HepG2 (cell line): ENCODE measurements around the gene LZTFL1. TPM values are rescaled to one million over a fixed set of nuclear protein-coding genes. Genes with fewer than 3 reads are reported as not detected.

Source experiments
- ATAC-seq: fragments of 200-7000 bp; cut with Tn5 transposase; 3 replicates; pipeline ENCODE4 v1.9.1; 2020; ENCODE audit warnings: mild to moderate bottlenecking, moderate library complexity
- BruUV-seq: library from RNA; stranded (reverse); fragments of 400-500 nt; replicated peaks from 2 replicates; lab custom pipeline; 2021; lab: Mats Ljungman, UMichigan
- CTCF ChIA-PET: fragments of 300-600 bp; formaldehyde crosslinking; extraction: SDS; loops from one replicate; lab custom pipeline; 2021; ENCODE audit warnings: low total read pairs, inconsistent platforms, low intra/inter-chr PET ratio; lab: Yijun Ruan, JAX
- POLR2A ChIA-PET: fragments of 350-600 bp; sonication (Branson Sonifier 250); formaldehyde crosslinking; loops from one replicate; lab custom pipeline; 2020; ENCODE audit warnings: antibody characterized with exemption, inconsistent platforms; lab: Yijun Ruan, JAX
- DNase-seq: peaks from one replicate; pipeline ENCODE4 v3.0.0-alpha.2; 2015; ENCODE audit warnings: low spot score
- FAIRE-seq: peaks from 3 replicates; lab custom pipeline; 2011; peaks lifted over from hg19 to GRCh38; lab: Jason Lieb, UNC
- H2AFZ ChIP-seq: one replicate; pipeline ENCODE4 v1.6.1; 2011; ENCODE audit warnings: low read length, inconsistent platforms
- H3K27ac ChIP-seq: fragments of 300-600 bp; 3 replicates; pipeline ENCODE4 v1.8.0; 2011; ENCODE audit warnings: mixed run types, mild to moderate bottlenecking, mixed read lengths, low read length, inconsistent platforms; ENCODE audit not compliant: insufficient read depth; ENCODE audit errors: extremely low read length
- H3K27me3 ChIP-seq, 2 experiments: fragments of 200-600 bp in 1 of 2; 2 replicates in 1 of 2; 3 replicates in 1 of 2; pipeline versions ENCODE4 v1.6.0 to v1.8.0; 2011; ENCODE audit warnings: low read length in 2 of 2, mild to moderate bottlenecking in 2 of 2, moderate library complexity in 2 of 2, inconsistent platforms in 1 of 2; ENCODE audit not compliant: insufficient read depth in 2 of 2, control insufficient read depth in 1 of 2
- H3K36me3 ChIP-seq, 2 experiments: fragments of 200-600 bp in 1 of 2; replicated peaks in 1 of 2; 2 replicates in 1 of 2; 3 replicates in 1 of 2; pipeline versions ENCODE4 v1.5.1 to v1.8.0; 2011; ENCODE audit warnings: low read length in 2 of 2, inconsistent platforms in 1 of 2; ENCODE audit not compliant: insufficient read depth in 2 of 2, control insufficient read depth in 1 of 2
- H3K4me1 ChIP-seq: 2 replicates; pipeline ENCODE4 v1.5.1; 2012; ENCODE audit warnings: low read length, inconsistent platforms; ENCODE audit not compliant: insufficient read depth
- H3K4me2 ChIP-seq: 2 replicates; pipeline ENCODE4 v1.6.0; 2011; ENCODE audit warnings: low read depth, low read length, inconsistent platforms
- H3K4me3 ChIP-seq, 3 experiments: fragments of 200-600 bp in 1 of 3; sonication (generic), shearing (Covaris generic) in 1 of 3; replicated peaks in 1 of 3; 2 replicates each; pipeline ENCODE4 v1.5.1; 2011 to 2016; ENCODE audit warnings: low read length in 3 of 3, inconsistent platforms in 2 of 3, low read depth in 2 of 3, mild to moderate bottlenecking in 2 of 3, control low read depth in 1 of 3, mixed read lengths in 1 of 3; ENCODE audit not compliant: insufficient read depth in 1 of 3
- H3K79me2 ChIP-seq: one replicate; pipeline ENCODE4 v1.6.1; 2011; ENCODE audit warnings: low read length, inconsistent platforms; ENCODE audit not compliant: insufficient read depth
- H3K9ac ChIP-seq: 2 replicates; pipeline ENCODE4 v1.6.0; 2011; ENCODE audit warnings: mild to moderate bottlenecking, low read depth, low read length, inconsistent platforms; ENCODE audit not compliant: insufficient read depth
- H3K9me3 ChIP-seq: 2 replicates; pipeline ENCODE4 v1.5.1; 2012; ENCODE audit warnings: mild to moderate bottlenecking, low read length
- H4K20me1 ChIP-seq: 2 replicates; pipeline ENCODE4 v1.6.0; 2011; ENCODE audit warnings: inconsistent platforms, mild to moderate bottlenecking, low read length, moderate library complexity; ENCODE audit not compliant: insufficient read depth
- BCL6 ChIP-seq: IDR thresholded peaks from 2 replicates; pipeline ENCODE4 v1.6.1; 2016; ENCODE audit warnings: missing genetic modification reagents, missing compliant biosample characterization
- CEBPG ChIP-seq: IDR thresholded peaks from 2 replicates; pipeline ENCODE4 v1.6.1; 2016
- GMEB1 ChIP-seq: sonication (generic); formaldehyde crosslinking; IDR thresholded peaks from 2 replicates; pipeline ENCODE4 v1.5.1; 2020; ENCODE audit warnings: missing genetic modification reagents, mild to moderate bottlenecking, borderline replicate concordance
- KLF11 ChIP-seq: IDR thresholded peaks from 2 replicates; pipeline ENCODE4 v1.6.1; 2016; ENCODE audit warnings: missing compliant biosample characterization
- PPARG ChIP-seq: conservative IDR thresholded peaks from 2 replicates; pipeline ENCODE4 v1.6.1; 2016; ENCODE audit warnings: missing biosample characterization, missing genetic modification reagents
- RNF2 ChIP-seq: fragments of 450-650 bp; conservative IDR thresholded peaks from 2 replicates; pipeline ENCODE4 v1.6.1; 2016; ENCODE audit warnings: low read depth
- SALL1 ChIP-seq: sonication (generic); formaldehyde crosslinking; IDR thresholded peaks from 2 replicates; pipeline ENCODE4 v1.8.0; 2022; ENCODE audit warnings: mild to moderate bottlenecking, missing genetic modification reagents
- TAF1 ChIP-seq: sonication (generic); formaldehyde crosslinking; IDR thresholded peaks from 2 replicates; pipeline ENCODE4 v1.4.0; 2020; ENCODE audit warnings: missing genetic modification reagents
- TBP ChIP-seq: sonication (generic); formaldehyde crosslinking; IDR thresholded peaks from 2 replicates; pipeline ENCODE4 v1.5.0; 2020; ENCODE audit warnings: missing genetic modification reagents
- XRCC5 ChIP-seq: fragments of 200-400 bp; formaldehyde crosslinking; optimal IDR thresholded peaks from 2 replicates; pipeline ENCODE3; 2017; ENCODE audit warnings: mild to moderate bottlenecking, low read length
- ZNF160 ChIP-seq: sonication (generic); formaldehyde crosslinking; IDR thresholded peaks from 2 replicates; pipeline ENCODE4 v1.8.0; 2022; ENCODE audit warnings: mild to moderate bottlenecking, inconsistent platforms, missing genetic modification reagents
- ZNF17 ChIP-seq: sonication (generic); formaldehyde crosslinking; IDR thresholded peaks from 2 replicates; pipeline ENCODE4 v1.5.0; 2020; ENCODE audit warnings: mild to moderate bottlenecking, missing genetic modification reagents
- ZNF205 ChIP-seq: IDR thresholded peaks from 2 replicates; pipeline ENCODE4 v1.6.1; 2018; ENCODE audit warnings: missing biosample characterization, missing genetic modification reagents
- ZNF263 ChIP-seq: sonication (generic); formaldehyde crosslinking; IDR thresholded peaks from 2 replicates; pipeline ENCODE4 v1.4.0; 2020; ENCODE audit warnings: missing genetic modification reagents
- ZNF546 ChIP-seq: sonication (generic); formaldehyde crosslinking; conservative IDR thresholded peaks from 2 replicates; pipeline ENCODE4 v1.8.1; 2023; ENCODE audit warnings: mild to moderate bottlenecking, missing genetic modification reagents
- ZNF605 ChIP-seq: sonication (generic); formaldehyde crosslinking; IDR thresholded peaks from 2 replicates; pipeline ENCODE4 v1.8.0; 2022; ENCODE audit warnings: mild to moderate bottlenecking, missing genetic modification reagents
- ZNF720 ChIP-seq: sonication (generic); formaldehyde crosslinking; IDR thresholded peaks from 2 replicates; pipeline ENCODE4 v1.4.0; 2020; ENCODE audit warnings: missing genetic modification reagents
- ZSCAN25 ChIP-seq: sonication (generic); formaldehyde crosslinking; IDR thresholded peaks from 2 replicates; pipeline ENCODE4 v1.8.0; 2022; ENCODE audit warnings: mild to moderate bottlenecking, missing genetic modification reagents
- WGBS: methylation state at CpG from one replicate; pipeline ENCODE4 v1.1.6; 2017; ENCODE audit warnings: low lambda C conversion rate; 5-methylcytosine and 5-hydroxymethylcytosine counted together
- in situ Hi-C: cut with HindIII; loops from 2 replicates; pipeline ENCODE4 v1.10.0; 2017; ENCODE audit warnings: low pct_unique_long_range_greater_than_20kb; ENCODE audit not compliant: extremely low pct_ligation_motif_present
- intact Hi-C: fragments of 100-400 bp; cut with micrococcal nuclease; formaldehyde crosslinking; loops from one replicate; pipeline ENCODE4 v1.10.0; 2022; ENCODE audit not compliant: unreplicated experiment
- polyA plus RNA-seq, 8 experiments: library from polyadenylated mRNA; depleted of rRNA in 3 of 8; stranded (reverse) in 7 of 8; unstranded in 1 of 8; fragments of >200 nt; fragmentation: Illumina TruSeq in 4 of 8; extraction: Trizol in 4 of 8; gene quantifications; 2 replicates each; pipeline versions ENCODE4 v1.2.1 to v1.2.3, GENCODE V29; 2011 to 2016; ENCODE audit warnings: low read depth in 4 of 8, missing spikeins in 1 of 8, mixed read lengths in 1 of 8; ENCODE audit not compliant: insufficient read depth in 1 of 8
- total RNA-seq, 5 experiments: library from RNA; depleted of rRNA; stranded (reverse); fragments of >200 nt; fragmentation: Illumina TruSeq; extraction: Trizol; gene quantifications; 2 replicates each; pipeline ENCODE4 v1.2.3, GENCODE V29; 2016; ENCODE audit warnings: low read depth in 1 of 5

The LZTFL1 gene
- total and polyA plus RNA-seq, 2 of the 13 experiments (the other 11 are each of a cell fraction or from before 2014, with no cell fraction given), result 16.6 to 17.2 TPM

GRCh38 chr3:45785605-45786150 is 56.2 kb downstream of the LZTFL1 start (continued):
- TF ChIP-seq TBP (CRISPR knock-in tag) (no peak), SALL1 (CRISPR knock-in tag) (no peak), ZNF720 (CRISPR knock-in tag) (no peak), ZNF205 (CRISPR knock-in tag) (no peak), RNF2 (no peak)

- no peak for FAIRE-seq
- 0 out of 3 replicates have a peak, but pooled peaks have one; percentile 34 for ATAC-seq
- no peaks in the 10 kb centered on the region for H3K36me3 ChIP-seq
- no peaks in the 10 kb centered on the region for H3K9me3 ChIP-seq
- H3K4me2 ChIP-seq, result no peak overlapping the region
- H3K27ac ChIP-seq, result no peak overlapping the region
- 50% methylated on average over 2 of the region's 3 CpGs for WGBS
- CTCF ChIA-PET, result no interaction called here
- H2AFZ ChIP-seq, result no peak overlapping the region
- no peaks in the 10 kb centered on the region for H3K79me2 ChIP-seq
- no peak for TF ChIP-seq KLF11 (CRISPR knock-in tag)
- no peak for TF ChIP-seq GMEB1 (CRISPR knock-in tag)
- TF ChIP-seq BCL6 (CRISPR knock-in tag), result no peak
- no peak for TF ChIP-seq ZNF17 (CRISPR knock-in tag)
- TF ChIP-seq ZNF546 (CRISPR knock-in tag), result no peak
- no peak for TF ChIP-seq PPARG (CRISPR knock-in tag)
- no peak for TF ChIP-seq XRCC5
- no peak for TF ChIP-seq ZNF605 (CRISPR knock-in tag)
- no peak for TF ChIP-seq CEBPG (CRISPR knock-in tag)
- TF ChIP-seq TAF1 (CRISPR knock-in tag), result no peak
- TF ChIP-seq ZSCAN25 (CRISPR knock-in tag), result no peak
- no peak for TF ChIP-seq ZNF263 (CRISPR knock-in tag)
- TF ChIP-seq ZNF160 (CRISPR knock-in tag), result no peak
- POLR2A ChIA-PET, result no interaction called here
- no TSS peak for BruUV-seq
- H3K4me3 ChIP-seq, result no peak overlapping the region
- peaks cover 0 to 22% of the 10 kb centered on the region in 2 experiments; a peak in 3 of 5 replicates for H3K27me3 ChIP-seq
- no peak for DNase-seq
- H4K20me1 ChIP-seq, result no peaks in the 10 kb centered on the region
- intact Hi-C loops (no loop called here), in situ Hi-C loops (no loop called here)
- H3K4me1 ChIP-seq, result no peaks in the 10 kb centered on the region
- H3K9ac ChIP-seq, result no peak overlapping the region
These were observed 58.3 kb downstream of the LZTFL1 start for GRCh38 chr3:45783667-45784066.
